IMR-90 (cell line): ENCODE results near the gene SVIL.
"Not testable (repeated sequence)": the region's sequence is repeated elsewhere in the genome, so short reads cannot be mapped to it uniquely, and the experiment has no call there.

Experiments used
- BHLHE40 ChIP-seq: fragments of 150-350 bp; IDR thresholded peaks from 2 replicates; pipeline ENCODE4 v1.6.1; 2016; ENCODE audit warnings: mild to moderate bottlenecking, low read depth, low read length
- CEBPB ChIP-seq: IDR thresholded peaks from 2 replicates; pipeline ENCODE4 v1.6.1; 2012; ENCODE audit warnings: low read depth, low read length, improper control_type of control experiment
- CHD1 ChIP-seq: IDR thresholded peaks from 2 replicates; pipeline ENCODE4 v1.6.1; 2012; ENCODE audit warnings: low read depth, low read length, improper control_type of control experiment
- CTCF ChIP-seq: conservative IDR thresholded peaks from 2 replicates; pipeline ENCODE4 v1.5.1; 2012; ENCODE audit warnings: mild to moderate bottlenecking, low read depth, low read length, improper control_type of control experiment
- MAZ ChIP-seq: IDR thresholded peaks from 2 replicates; pipeline ENCODE4 v1.6.1; 2012; ENCODE audit warnings: low read depth, mild to moderate bottlenecking, low read length, improper control_type of control experiment, moderate library complexity, borderline replicate concordance
- MXI1 ChIP-seq: IDR thresholded peaks from 2 replicates; pipeline ENCODE4 v1.6.1; 2012; ENCODE audit warnings: low read depth, mild to moderate bottlenecking, low read length, moderate library complexity, borderline replicate concordance
- POLR2A ChIP-seq: IDR thresholded peaks from 2 replicates; pipeline ENCODE4 v1.6.1; 2012; ENCODE audit warnings: mild to moderate bottlenecking, low read depth, low read length
- RFX5 ChIP-seq: IDR thresholded peaks from 2 replicates; pipeline ENCODE4 v1.8.0; 2012; ENCODE audit warnings: low read depth, mild to moderate bottlenecking, low read length, moderate library complexity
- SMC3 ChIP-seq: fragments of 150-350 bp; IDR thresholded peaks from 2 replicates; pipeline ENCODE4 v1.6.1; 2016; ENCODE audit warnings: low read depth, mild to moderate bottlenecking, antibody characterized with exemption, low read length, moderate library complexity
- USF2 ChIP-seq: fragments of 150-350 bp; IDR thresholded peaks from 2 replicates; pipeline ENCODE4 v1.6.1; 2017; ENCODE audit warnings: mild to moderate bottlenecking, antibody characterized with exemption, low read length, low read depth

GRCh38 chr10:29570248-29570647 is 64.5 kb downstream of the SVIL start:
- TF ChIP-seq CTCF, POLR2A, BHLHE40, USF2, SMC3, CEBPB, CHD1, RFX5, MAZ, MXI1: not testable (repeated sequence)
